Measurements from ENCODE around the gene METTL25. TPM values are rescaled to one million over a fixed set of nuclear protein-coding genes. Genes with fewer than 3 reads are reported as not detected.

The METTL25 gene
- 9.3 TPM in 2 replicates for total RNA-seq

GRCh38 chr12:82358200-82359114 is at the start of gene METTL25, which contains the start of gene CCDC59:
Gene METTL25, plus strand, starts transcription at chr12:82358529. Its CDS starts 37 bp downstream, at chr12:82358566.
Gene CCDC59, minus strand, starts transcription at chr12:82358387. Its CDS starts 11 bp downstream, at chr12:82358376.

Other genes starting within 250 kb of the METTL25 start
- gene CCDC59, start 142 bp upstream of the METTL25 start, total RNA-seq: 26.6 and 28.1 TPM in 2 replicates

All from smooth muscle cell of the pulmonary artery (primary cell).